ENCODE data around the gene ELP4. TPM values are rescaled to one million over a fixed set of nuclear protein-coding genes. Genes with fewer than 3 reads are reported as not detected.

ELP4 gene
- total and polyA plus RNA-seq, 12 donors, result 10.5 to 30.4 (median 18.0) TPM

GRCh38 chr11:31796499-31797189, 287.1 kb downstream of the ELP4 start:
- H3K27me3 ChIP-seq, result peaks cover 46% of the 10 kb centered on the region
- no peaks in the 10 kb centered on the region for H3K9me3 ChIP-seq (replicated peaks in 1 of 3)
- TF ChIP-seq POLR2A (IDR thresholded peaks at IDR 0.05) (no peak), CTCF (IDR thresholded peaks at IDR 0.05) (no peak)
- H3K36me3 ChIP-seq (replicated peaks in 1 of 2), result no peaks in the 10 kb centered on the region
- H3K4me3 ChIP-seq, result no peak overlapping the region
- H3K4me1 ChIP-seq (replicated peaks in 1 of 2), result peaks cover 0 to 16% of the 10 kb centered on the region in 2 donors
- no peak overlapping the region for H3K27ac ChIP-seq
- 37 to 42% (median 40%) methylated on average over 19 of the region's 19 CpGs for WGBS, 4 donors
- intact Hi-C loops (cut with DNase I), result no loop called here
- DNase-seq, result no peak

GRCh38 chr11:31797190-31798056, 287.9 kb downstream of the ELP4 start:
- intact Hi-C loops (cut with DNase I), result no loop called here
- peaks cover 0 to 16% of the 10 kb centered on the region in 2 donors for H3K4me1 ChIP-seq (replicated peaks in 1 of 2)
- no peaks in the 10 kb centered on the region for H3K36me3 ChIP-seq (replicated peaks in 1 of 2)
- peak overlapping the region in 1 of 4 donors; percentile 34 for H3K4me3 ChIP-seq
- no peak overlapping the region for H3K27ac ChIP-seq
- H3K27me3 ChIP-seq, result peaks cover 53% of the 10 kb centered on the region
- no peak for TF ChIP-seq CTCF (IDR thresholded peaks at IDR 0.05)
- no peak for TF ChIP-seq POLR2A (IDR thresholded peaks at IDR 0.05)
- WGBS, 4 donors, result 20 to 28% (median 26%) methylated on average over 23 to 31 of the region's 31 CpGs
- no peaks in the 10 kb centered on the region for H3K9me3 ChIP-seq (replicated peaks in 1 of 3)
- DNase-seq, result no peak

DNA sequence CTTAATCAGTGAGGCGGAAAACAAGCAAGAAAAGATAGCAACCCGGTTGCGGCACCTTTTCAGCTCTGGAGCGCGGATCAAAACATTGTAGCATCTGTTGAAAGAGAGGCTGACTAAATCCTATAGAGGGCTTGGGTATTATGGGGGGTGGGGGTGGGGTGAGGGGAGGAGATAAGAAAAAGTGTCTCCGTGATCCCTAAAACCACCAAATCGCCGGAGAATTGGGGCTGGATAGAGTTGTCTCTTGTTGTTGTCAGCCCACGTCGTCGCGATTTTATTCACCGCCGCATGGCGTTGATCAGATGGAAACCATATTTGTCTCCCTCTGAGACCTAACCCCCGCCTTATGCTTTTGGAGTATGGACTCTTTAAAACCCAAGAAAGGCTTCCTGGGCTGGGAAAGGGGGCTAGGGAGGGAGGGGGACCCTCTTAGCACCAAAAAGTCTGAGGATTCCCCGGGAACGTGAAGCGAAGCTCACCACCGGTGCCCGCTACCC, 288.5 kb downstream of the ELP4 start:
- intact Hi-C loops (cut with DNase I), result no loop called here
- DNase-seq, result no peak
- Histone ChIP-seq H3K27ac (no peak overlapping the region), H3K4me1 (replicated peaks in 1 of 2) (peaks cover 0 to 16% of the 10 kb centered on the region in 2 donors), H3K36me3 (replicated peaks in 1 of 2) (no peaks in the 10 kb centered on the region), H3K4me3 (peak overlapping the region in 1 of 4 donors; percentile 34), H3K9me3 (replicated peaks in 1 of 3) (no peaks in the 10 kb centered on the region), H3K27me3 (peaks cover 60% of the 10 kb centered on the region)
- TF ChIP-seq CTCF (IDR thresholded peaks at IDR 0.05), result no peak
- TF ChIP-seq POLR2A (IDR thresholded peaks at IDR 0.05), result no peak
- 7 to 12% (median 11%) methylated on average over 13 to 21 of the region's 21 CpGs for WGBS, 4 donors
